AG09309 (cell line): ENCODE results near the gene TTC8.
A peak's percentile ranks its signal among the peaks of the same experiment; 100 is the strongest.

Source experiments
- DNase-seq: peaks from one replicate; pipeline ENCODE4 v3.0.0-alpha.2; 2010; ENCODE audit warnings: low read depth
- H3K4me3 ChIP-seq: 2 replicates; pipeline ENCODE4 v1.5.1; 2011; ENCODE audit warnings: mild to moderate bottlenecking, low read depth, low read length, moderate library complexity; ENCODE audit not compliant: control insufficient read depth
- CTCF ChIP-seq: IDR thresholded peaks from 2 replicates; pipeline ENCODE4 v1.5.1; 2011; ENCODE audit warnings: mild to moderate bottlenecking, low read depth, low read length, inconsistent platforms; ENCODE audit not compliant: insufficient read depth, control insufficient read depth; ENCODE audit errors: missing control alignments

TTC8 gene

GRCh38 chr14:88791629-88792472 is 32.6 kb upstream of the TTC8 start:
- DNase-seq = no peak
- peak overlapping the region; percentile 44 for H3K4me3 ChIP-seq
- TF ChIP-seq CTCF = no peak

- DNase-seq = no peak
- TF ChIP-seq CTCF = peak; percentile 42
- peak within 1 kb of the TSS; percentile 61 for H3K4me3 ChIP-seq
Observed at GRCh38 chr14:88792473-88793258, 31.8 kb upstream of the TTC8 start, which contains the start of gene EML5. Gene EML5, minus strand, starts transcription at chr14:88792953. Its CDS starts 450 bp downstream, at chr14:88792503.

GRCh38 chr14:88793259-88793625 is 31.2 kb upstream of the TTC8 start:
- DNase-seq = no peak
- no peak for TF ChIP-seq CTCF
- H3K4me3 ChIP-seq = peak overlapping the region; percentile 61

DNA sequence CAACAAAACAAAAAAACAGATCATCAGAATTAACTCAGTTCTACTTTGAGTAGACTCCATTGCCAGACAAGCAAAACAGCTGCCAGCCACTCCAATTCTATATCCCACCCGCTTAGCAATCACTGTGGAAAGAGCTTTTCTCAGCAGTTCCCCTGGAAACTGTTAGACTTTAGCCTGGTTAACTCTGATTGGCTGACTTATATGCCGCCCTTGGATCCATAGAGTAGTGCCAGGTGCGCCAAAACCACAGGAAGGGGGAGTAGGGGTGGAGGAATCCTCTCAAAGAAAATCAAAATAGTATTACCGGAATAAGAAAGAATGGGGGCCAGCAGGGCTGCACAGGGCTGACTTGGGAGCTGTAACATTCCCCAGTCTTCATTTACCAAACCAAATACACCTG is 26.3 kb upstream of the TTC8 start:
- no peak for DNase-seq

DNA sequence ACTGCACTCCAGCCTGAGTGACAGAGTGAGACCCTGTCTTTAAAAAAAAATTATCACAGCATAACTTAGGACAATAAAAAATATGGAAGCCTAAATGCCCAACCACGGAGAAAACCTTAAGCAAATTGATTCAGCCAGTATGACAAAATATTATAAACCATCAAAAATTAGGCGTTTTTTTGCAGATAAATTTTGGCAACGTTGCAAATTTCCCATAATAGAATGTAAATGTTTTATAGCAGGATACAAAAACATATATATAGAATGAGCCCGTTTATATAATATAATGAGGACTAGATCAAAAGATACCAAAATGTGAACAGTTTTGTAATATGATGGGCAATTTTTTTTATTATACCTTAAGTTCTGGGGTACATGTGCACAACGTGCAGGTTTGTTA is 24.9 kb upstream of the TTC8 start:
- TF ChIP-seq CTCF = no peak
- DNase-seq = no peak
- H3K4me3 ChIP-seq = no peak overlapping the region

More for the DNA sequence above, 26.3 kb upstream of the TTC8 start:
- no peak overlapping the region for H3K4me3 ChIP-seq
- no peak for TF ChIP-seq CTCF

DNA sequence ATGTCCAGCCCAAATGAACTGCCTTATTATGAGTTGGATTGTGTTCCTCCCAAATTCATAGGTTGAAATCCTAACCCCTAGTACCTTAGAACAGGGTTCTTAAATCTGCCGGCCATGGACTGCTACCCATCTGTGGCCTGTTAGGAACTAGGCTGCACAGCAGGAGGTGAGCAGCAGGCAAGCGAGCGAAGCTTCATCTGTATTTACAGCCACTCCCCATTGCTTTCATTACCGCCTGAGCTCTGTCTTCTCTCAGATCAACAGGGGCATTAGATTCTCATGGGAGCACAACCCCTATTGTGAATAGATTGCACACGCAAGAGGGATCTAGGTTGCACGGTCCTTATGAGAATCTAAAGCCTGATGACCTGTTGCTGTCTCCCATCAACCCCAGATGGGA is 21.9 kb upstream of the TTC8 start:
- H3K4me3 ChIP-seq = no peak overlapping the region
- TF ChIP-seq CTCF = no peak
- DNase-seq = no peak
